ENCODE measurements around the gene DCAF11.
A peak's percentile ranks its signal among the peaks of the same experiment; 100 is the strongest.

Gene DCAF11

GRCh38 chr14:24146978-24147760, 32.6 kb downstream of the DCAF11 start, which contains the start of gene RNF31:
Gene RNF31, plus strand, starts transcription at chr14:24147498. Its CDS starts 201 bp downstream, at chr14:24147699.
- no peaks in the 10 kb centered on the region for H3K9me3 ChIP-seq (ENCODE audit: control insufficient read depth, insufficient read depth, low read depth, low read length)
- ChIA-PET CTCF (interaction anchor here (0.5 to 3.7 kb wide), 9 partner anchors 10 to 1052 kb away, joined by 3 to 34 read pairs (median 4); partner anchors contain the start of genes C14orf119 and IRF9), POLR2A (interaction anchor here (0.6 to 3.8 kb wide), 19 partner anchors 9 to 124 kb away, joined by 3 to 79 read pairs (median 7); partner anchors contain the start of genes CHMP4A, DCAF11, IPO4 and IRF9)
- peaks cover 15 to 59% of the 10 kb centered on the region in 2 experiments for H3K36me3 ChIP-seq (ENCODE audit: control insufficient read depth in 2 of 2, insufficient read depth in 1 of 2, low read length in 2 of 2)
- H3K27ac ChIP-seq (ENCODE audit: extremely low read depth, low read depth, low read length) = peak within 1 kb of the TSS; percentile 81; the same call in 1 of the 2 replicates
- peaks cover 8% of the 10 kb centered on the region for H3K4me1 ChIP-seq (ENCODE audit: control insufficient read depth, insufficient read depth, low read length)
- H3K4me3 ChIP-seq (ENCODE audit: low read depth, low read length) = peak within 1 kb of the TSS; percentile 91
- TF ChIP-seq ZSCAN4 (tag by site-specific recombination; IDR thresholded peaks at IDR 0.05) (no peak), ZFP41 (tag by site-specific recombination; IDR thresholded peaks at IDR 0.05; ENCODE audit: borderline replicate concordance) (no peak), BCL11A (tag by site-specific recombination; IDR thresholded peaks at IDR 0.05; ENCODE audit: low read depth) (no peak), ZBTB44 (tag by site-specific recombination; IDR thresholded peaks at IDR 0.05) (no peak), PRDM4 (tag by site-specific recombination; IDR thresholded peaks at IDR 0.05) (no peak), ZSCAN5A (tag by site-specific recombination; IDR thresholded peaks at IDR 0.05) (0 out of 2 replicates have a peak, but pooled peaks have one; percentile 36), KLF17 (tag by site-specific recombination; IDR thresholded peaks at IDR 0.05) (peak; percentile 78; the same call in 1 of the 2 replicates), FEZF1 (tag by site-specific recombination; IDR thresholded peaks at IDR 0.05) (no peak), ZNF670 (tag by site-specific recombination; IDR thresholded peaks at IDR 0.05; ENCODE audit: low read depth) (no peak), ZNF558 (tag by site-specific recombination; IDR thresholded peaks at IDR 0.05) (no peak), ZNF157 (tag by site-specific recombination; IDR thresholded peaks at IDR 0.05) (no peak), ZNF311 (tag by site-specific recombination; IDR thresholded peaks at IDR 0.05; ENCODE audit: borderline replicate concordance) (no peak), ZBTB7A (tag by site-specific recombination; IDR thresholded peaks at IDR 0.05; ENCODE audit: low read depth) (peak; percentile 81), ZNF555 (tag by site-specific recombination; conservative IDR thresholded peaks at IDR 0.05) (no peak), ZNF544 (tag by site-specific recombination; IDR thresholded peaks at IDR 0.05) (no peak), ZNF488 (tag by site-specific recombination; IDR thresholded peaks at IDR 0.05) (no peak), ZSCAN30 (tag by site-specific recombination; IDR thresholded peaks at IDR 0.05) (0 out of 2 replicates have a peak, but pooled peaks have one; percentile 54), REPIN1 (tag by site-specific recombination; IDR thresholded peaks at IDR 0.05; ENCODE audit: low read depth) (0 out of 2 replicates have a peak, but pooled peaks have one; percentile 19), ZNF626 (tag by site-specific recombination; IDR thresholded peaks at IDR 0.05) (no peak), ZSCAN23 (tag by site-specific recombination; IDR thresholded peaks at IDR 0.05) (no peak), KLF8 (tag by site-specific recombination; IDR thresholded peaks at IDR 0.05) (peak; percentile 69; the same call in 1 of the 2 replicates), ZNF148 (tag by site-specific recombination; IDR thresholded peaks at IDR 0.05; ENCODE audit: borderline replicate concordance) (no peak), ZNF776 (tag by site-specific recombination; IDR thresholded peaks at IDR 0.05; ENCODE audit: borderline replicate concordance) (no peak)
